H1 (cell line): ENCODE data around the gene PITPNC1. TPM values are rescaled to one million over a fixed set of nuclear protein-coding genes. Genes with fewer than 3 reads are reported as not detected.

Source experiments
- BCL11A ChIP-seq, 2 experiments: IDR thresholded peaks; one replicate each; pipeline ENCODE4 v1.6.1; 2011; ENCODE audit warnings: low read depth in 2 of 2, low read length in 2 of 2, mild to moderate bottlenecking in 2 of 2
- CBX5 ChIP-seq: fragments of 300-800, 300-1000 bp; sonication (generic); IDR thresholded peaks from 2 replicates; pipeline ENCODE4 v1.7.1; 2016; ENCODE audit warnings: antibody characterized with exemption, low read length, low read depth
- CHD7 ChIP-seq: fragments of 300-600 bp; sonication (generic); IDR thresholded peaks from 2 replicates; pipeline ENCODE4 v1.7.1; 2012; ENCODE audit warnings: low read length, moderate library complexity, mild to moderate bottlenecking, inconsistent platforms; ENCODE audit not compliant: insufficient replicate concordance
- EZH2 ChIP-seq: fragments of 200-600 bp; sonication (generic); IDR thresholded peaks from 2 replicates; pipeline ENCODE4 v1.7.1; 2012; ENCODE audit warnings: low read depth, mild to moderate bottlenecking, moderate library complexity, low read length, inconsistent platforms; ENCODE audit not compliant: severe bottlenecking
- GTF2F1 ChIP-seq: IDR thresholded peaks from 2 replicates; pipeline ENCODE4 v1.6.1; 2012; ENCODE audit warnings: low read depth, low read length, improper control_type of control experiment, borderline replicate concordance
- KDM1A ChIP-seq: fragments of 200-600, 300-600 bp; sonication (generic); IDR thresholded peaks from 2 replicates; pipeline ENCODE4 v1.7.1; 2016; ENCODE audit warnings: mild to moderate bottlenecking, low read length, borderline replicate concordance
- NANOG ChIP-seq: IDR thresholded peaks from 2 replicates; pipeline ENCODE4 v1.6.1; 2011; ENCODE audit warnings: low read length, low read depth, mild to moderate bottlenecking, inconsistent platforms; ENCODE audit not compliant: insufficient read depth, poor library complexity, severe bottlenecking
- SP1 ChIP-seq: IDR thresholded peaks from 2 replicates; pipeline ENCODE4 v1.6.1; 2011; ENCODE audit warnings: low read depth, low read length
- SP4 ChIP-seq: IDR thresholded peaks from 2 replicates; pipeline ENCODE4 v1.6.1; 2012; ENCODE audit warnings: low read length, inconsistent platforms
- TEAD4 ChIP-seq: IDR thresholded peaks from 2 replicates; pipeline ENCODE4 v1.6.1; 2012; ENCODE audit warnings: low read depth, low read length, inconsistent platforms, mixed read lengths
- polyA plus RNA-seq, 7 experiments: library from polyadenylated mRNA; depleted of rRNA in 3 of 7; stranded (reverse) in 5 of 7; unstranded in 2 of 7; fragments of >200 nt in 5 of 7; fragments of 200-250 nt in 2 of 7; gene quantifications; 1 replicate in 5 of 7; 2 replicates in 1 of 7; 4 replicates in 1 of 7; pipeline versions ENCODE4 v1.2.1 to v1.2.3, GENCODE V29; 2011 to 2013; ENCODE audit warnings: missing spikeins in 2 of 7, mixed read lengths in 2 of 7
- total RNA-seq: library from RNA; stranded (reverse); fragmentation: NEBNext Ultra II Directional; extraction: Animal tissue kit (Norgen Biotek cat#: 25700); gene quantifications from 2 replicates; pipeline ENCODE4 v1.2.1, GENCODE V29; 2021

Gene PITPNC1
- total and polyA plus RNA-seq, 2 of the 8 experiments (the other 6 are each of a cell fraction or from before 2014, with no cell fraction given) = 17.6 to 54.7 TPM

- TF ChIP-seq CHD7 = no peak
- no peak for TF ChIP-seq NANOG
- no peak for TF ChIP-seq SP1
- no peak for TF ChIP-seq TEAD4
- TF ChIP-seq EZH2 = no peak
- no peak for TF ChIP-seq BCL11A (IDR thresholded peaks at IDR 0.05; ENCODE audit: low read depth in 2 of 2, low read length in 2 of 2)
- no peak for TF ChIP-seq CBX5
- TF ChIP-seq KDM1A = no peak
- TF ChIP-seq SP4 = no peak
- TF ChIP-seq GTF2F1 = no peak
- TF ChIP-seq, all 59 proteins: peak for 0
These were observed 281.2 kb downstream of the PITPNC1 start (continued) for GRCh38 chr17:67658265-67658664.
